Hepatocyte (in vitro differentiated cells): ENCODE results near the gene UBE2O. TPM values are rescaled to one million over a fixed set of nuclear protein-coding genes. Genes with fewer than 3 reads are reported as not detected.

ENCODE experiments used
- DNase-seq: peaks from one replicate; pipeline ENCODE4 v3.0.0-alpha.2; 2016; ENCODE audit warnings: low spot score
- H2AFZ ChIP-seq: fragments of 200-600 bp; sonication (generic); 2 replicates; pipeline ENCODE4 v1.6.0; 2016; ENCODE audit warnings: antibody characterized with exemption, mild to moderate bottlenecking
- H3K27ac ChIP-seq: fragments of 200-600 bp; sonication (generic); 2 replicates; pipeline ENCODE4 v1.5.1; 2016; ENCODE audit warnings: mild to moderate bottlenecking
- H3K27me3 ChIP-seq: fragments of 200-600 bp; sonication (generic); 2 replicates; pipeline ENCODE4 v1.6.1; 2016
- H3K36me3 ChIP-seq: fragments of 200-600 bp; sonication (generic); replicated peaks from 2 replicates; pipeline ENCODE4 v1.5.1; 2016; ENCODE audit warnings: low read depth; ENCODE audit not compliant: insufficient read depth
- H3K4me1 ChIP-seq: fragments of 200-600 bp; sonication (generic); 2 replicates; pipeline ENCODE4 v1.5.1; 2016; ENCODE audit warnings: mild to moderate bottlenecking, moderate library complexity; ENCODE audit not compliant: insufficient read depth
- H3K4me2 ChIP-seq: fragments of 200-600 bp; sonication (generic); 2 replicates; pipeline ENCODE4 v1.6.0; 2016
- H3K4me3 ChIP-seq: fragments of 200-600 bp; sonication (generic); 2 replicates; pipeline ENCODE4 v1.5.1; 2016; ENCODE audit warnings: mild to moderate bottlenecking
- H3K79me2 ChIP-seq: fragments of 200-600 bp; sonication (generic); 2 replicates; pipeline ENCODE4 v1.6.0; 2017; ENCODE audit warnings: mild to moderate bottlenecking
- H3K9me2 ChIP-seq: fragments of 200-600 bp; sonication (generic); replicated peaks from 2 replicates; pipeline ENCODE4 v1.6.0; 2017; ENCODE audit warnings: mild to moderate bottlenecking; ENCODE audit not compliant: insufficient read depth
- H3K9me3 ChIP-seq: fragments of 200-600 bp; sonication (generic); 2 replicates; pipeline ENCODE4 v1.5.1; 2016; ENCODE audit warnings: low read depth, mild to moderate bottlenecking
- H4K20me1 ChIP-seq: fragments of 200-600 bp; sonication (generic); 2 replicates; pipeline ENCODE4 v1.6.0; 2016; ENCODE audit warnings: mild to moderate bottlenecking; ENCODE audit not compliant: insufficient read depth, poor library complexity, severe bottlenecking
- EZH2 ChIP-seq: fragments of 200-600 bp; sonication (generic); IDR thresholded peaks from 2 replicates; pipeline ENCODE4 v1.6.1; 2016; ENCODE audit warnings: antibody characterized with exemption, mild to moderate bottlenecking, borderline replicate concordance
- EZH2phosphoT487 ChIP-seq: fragments of 200-600 bp; sonication (generic); IDR thresholded peaks from one replicate; pipeline ENCODE4 v1.6.1; 2018; ENCODE audit warnings: antibody characterized with exemption, mild to moderate bottlenecking, low read depth, moderate library complexity; ENCODE audit not compliant: unreplicated experiment, severe bottlenecking
- WGBS: methylation state at CpG from one replicate; pipeline ENCODE4 v1.1.6; 2016; ENCODE audit warnings: low lambda C conversion rate; ENCODE audit errors: missing lambda C conversion rate; 5-methylcytosine and 5-hydroxymethylcytosine counted together
- polyA plus RNA-seq: library from polyadenylated mRNA; unstranded; fragments of >200 nt; fragmentation: Nextera tagmentation; extraction: Ambion mirVana; gene quantifications from 2 replicates; pipeline ENCODE4 v1.2.1, GENCODE V29; 2016
- total RNA-seq: library from RNA; depleted of rRNA; stranded (reverse); fragments of >200 nt; gene quantifications from 2 replicates; pipeline ENCODE4 v1.2.3, GENCODE V29; 2014
- TF ChIP-seq, protein P1 (sequence below): fragments of 200-600 bp; sonication (generic); IDR thresholded peaks from 2 replicates; pipeline ENCODE4 v1.5.1; 2016; ENCODE audit warnings: antibody characterized with exemption, mild to moderate bottlenecking; ENCODE audit not compliant: poor library complexity

Gene UBE2O
- total and polyA plus RNA-seq, 2 experiments from 2014 or later: 9.7 to 15.2 TPM

DNA sequence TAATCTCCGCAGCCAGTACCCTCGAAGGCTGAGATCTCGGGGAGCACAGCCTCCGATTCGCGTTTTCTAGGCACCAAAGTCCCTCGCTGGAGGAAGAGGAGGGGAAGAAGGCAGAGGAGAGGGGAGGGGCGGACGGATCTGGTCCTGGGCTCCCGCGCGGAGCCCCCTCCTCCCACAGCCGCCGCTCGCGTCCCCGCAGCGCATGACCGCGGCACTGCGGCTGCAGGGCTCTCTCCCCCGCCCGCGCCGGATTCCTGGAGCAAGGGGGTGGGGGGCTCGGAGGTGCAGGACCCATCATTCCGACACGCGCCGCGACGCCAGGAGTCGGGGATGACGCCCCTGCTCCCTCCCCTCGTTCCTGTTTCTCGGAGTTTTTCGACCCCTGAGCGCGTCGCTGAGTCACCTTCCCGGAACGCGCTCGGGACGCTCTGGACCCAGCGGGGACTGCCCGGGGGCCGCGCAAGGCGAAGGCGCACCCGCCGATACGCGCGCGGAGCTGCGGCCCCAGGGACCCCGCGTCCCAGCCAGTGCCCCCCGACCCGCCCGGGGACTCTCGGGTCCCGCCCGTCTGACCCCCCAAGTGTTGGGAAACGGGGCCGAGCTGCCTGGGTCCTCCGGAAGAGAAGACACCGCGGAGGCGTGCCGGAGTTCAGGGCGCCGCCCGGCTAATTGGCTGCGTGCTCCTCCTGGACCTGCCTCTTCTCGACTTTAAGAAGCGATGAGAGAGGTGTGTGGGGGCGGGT is 70.0 kb downstream of the UBE2O start:
- H3K27me3 ChIP-seq: peaks cover 15% of the 10 kb centered on the region
- no peaks in the 10 kb centered on the region for H3K9me2 ChIP-seq
- 1% methylated on average over 57 of the region's 80 CpGs for WGBS
- H3K79me2 ChIP-seq: no peaks in the 10 kb centered on the region
- H3K36me3 ChIP-seq: no peaks in the 10 kb centered on the region
- peaks cover 35% of the 10 kb centered on the region for H3K4me1 ChIP-seq
- H3K9me3 ChIP-seq: no peaks in the 10 kb centered on the region
- H3K4me2 ChIP-seq: peak overlapping the region; percentile 100
- DNase-seq: peak; percentile 74
- no peak for TF ChIP-seq EZH2
- TF ChIP-seq, protein P1, sequence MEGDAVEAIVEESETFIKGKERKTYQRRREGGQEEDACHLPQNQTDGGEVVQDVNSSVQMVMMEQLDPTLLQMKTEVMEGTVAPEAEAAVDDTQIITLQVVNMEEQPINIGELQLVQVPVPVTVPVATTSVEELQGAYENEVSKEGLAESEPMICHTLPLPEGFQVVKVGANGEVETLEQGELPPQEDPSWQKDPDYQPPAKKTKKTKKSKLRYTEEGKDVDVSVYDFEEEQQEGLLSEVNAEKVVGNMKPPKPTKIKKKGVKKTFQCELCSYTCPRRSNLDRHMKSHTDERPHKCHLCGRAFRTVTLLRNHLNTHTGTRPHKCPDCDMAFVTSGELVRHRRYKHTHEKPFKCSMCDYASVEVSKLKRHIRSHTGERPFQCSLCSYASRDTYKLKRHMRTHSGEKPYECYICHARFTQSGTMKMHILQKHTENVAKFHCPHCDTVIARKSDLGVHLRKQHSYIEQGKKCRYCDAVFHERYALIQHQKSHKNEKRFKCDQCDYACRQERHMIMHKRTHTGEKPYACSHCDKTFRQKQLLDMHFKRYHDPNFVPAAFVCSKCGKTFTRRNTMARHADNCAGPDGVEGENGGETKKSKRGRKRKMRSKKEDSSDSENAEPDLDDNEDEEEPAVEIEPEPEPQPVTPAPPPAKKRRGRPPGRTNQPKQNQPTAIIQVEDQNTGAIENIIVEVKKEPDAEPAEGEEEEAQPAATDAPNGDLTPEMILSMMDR: no peak
- no peak for TF ChIP-seq EZH2phosphoT487
- H3K27ac ChIP-seq: no peak overlapping the region
- H4K20me1 ChIP-seq: no peaks in the 10 kb centered on the region
- peak overlapping the region; percentile 80 for H2AFZ ChIP-seq
- H3K4me3 ChIP-seq: peak overlapping the region; percentile 66

DNA sequence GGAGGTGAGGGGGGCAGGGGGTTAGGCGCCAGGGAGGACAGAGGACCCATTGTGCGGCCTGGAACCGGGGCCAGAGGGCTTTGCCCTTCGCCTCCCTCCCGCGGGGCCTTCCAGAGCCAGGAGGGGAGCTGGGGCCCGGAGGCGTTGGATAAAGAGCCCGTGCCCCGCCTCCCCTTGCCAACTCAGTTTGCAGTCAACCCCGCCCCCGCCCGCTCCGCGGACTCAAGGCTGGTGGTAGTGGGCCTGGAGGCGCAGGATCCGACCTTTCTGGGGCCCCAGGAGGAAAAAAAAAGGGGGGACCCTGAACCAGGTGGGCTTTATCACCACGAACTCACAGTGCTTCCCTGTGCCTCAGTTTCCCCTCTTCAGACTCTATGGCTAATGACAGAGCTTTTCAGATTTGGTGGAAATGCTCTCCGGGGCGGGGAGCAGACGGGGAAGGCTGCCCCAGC is 70.6 kb downstream of the UBE2O start:
- Histone ChIP-seq H2AFZ (peak overlapping the region; percentile 80), H3K4me1 (peaks cover 35% of the 10 kb centered on the region), H3K9me2 (no peaks in the 10 kb centered on the region), H3K79me2 (no peaks in the 10 kb centered on the region), H3K27ac (no peak overlapping the region), H3K9me3 (no peaks in the 10 kb centered on the region), H3K4me2 (peak overlapping the region; percentile 100), H3K27me3 (peaks cover 15% of the 10 kb centered on the region), H4K20me1 (no peaks in the 10 kb centered on the region), H3K4me3 (no peak overlapping the region), H3K36me3 (no peaks in the 10 kb centered on the region)
- no peak for TF ChIP-seq EZH2
- TF ChIP-seq, protein P1: no peak
- TF ChIP-seq EZH2phosphoT487: no peak
- peak; percentile 64 for DNase-seq
- 8% methylated on average over 9 of the region's 21 CpGs for WGBS

DNA sequence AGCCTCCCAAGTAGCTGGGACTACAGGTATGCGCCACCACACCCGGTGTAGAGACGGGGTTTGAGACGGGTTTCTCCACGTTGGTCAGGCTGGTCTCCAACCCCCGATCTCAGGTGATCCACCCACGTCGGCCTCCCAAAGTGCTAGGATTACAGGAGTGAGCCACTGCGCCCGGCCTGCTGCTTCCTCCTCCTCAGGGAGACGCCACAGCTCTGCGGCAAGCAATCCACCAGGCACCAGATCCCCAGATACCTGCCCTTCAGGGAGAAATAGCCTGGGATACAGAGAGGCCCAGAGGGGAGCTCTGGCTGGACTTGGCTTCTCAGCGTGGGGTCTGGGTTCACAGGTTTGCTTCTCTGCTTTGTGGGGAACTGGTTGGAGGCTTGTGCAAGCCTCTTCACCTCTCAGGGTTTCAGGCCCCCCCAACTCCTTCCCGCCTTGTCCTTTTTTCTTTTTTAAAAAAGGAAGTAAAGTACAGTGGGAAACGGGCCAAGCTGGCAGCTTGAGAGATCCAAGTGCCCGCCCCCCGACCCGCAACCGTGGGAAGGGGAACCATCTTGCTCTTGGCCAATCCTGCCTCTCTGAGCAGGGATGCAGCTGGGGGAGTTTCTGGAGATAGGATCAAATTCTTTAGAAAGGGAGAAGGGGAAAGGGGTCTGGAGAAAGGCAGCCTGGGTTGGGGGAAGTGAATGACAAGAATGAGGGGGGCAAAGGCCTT is 71.2 kb downstream of the UBE2O start:
- WGBS: 71% methylated on average over 19 of the region's 19 CpGs
- H3K27me3 ChIP-seq: peaks cover 15% of the 10 kb centered on the region
- no peaks in the 10 kb centered on the region for H3K79me2 ChIP-seq
- H2AFZ ChIP-seq: no peak overlapping the region
- H3K27ac ChIP-seq: no peak overlapping the region
- no peaks in the 10 kb centered on the region for H3K9me2 ChIP-seq
- no peak overlapping the region for H3K4me3 ChIP-seq
- no peaks in the 10 kb centered on the region for H4K20me1 ChIP-seq
- TF ChIP-seq, protein P1: no peak
- TF ChIP-seq EZH2: no peak
- no peak for TF ChIP-seq EZH2phosphoT487
- peak overlapping the region; percentile 100 for H3K4me2 ChIP-seq
- no peak for DNase-seq
- peaks cover 35% of the 10 kb centered on the region for H3K4me1 ChIP-seq
- no peaks in the 10 kb centered on the region for H3K36me3 ChIP-seq
- H3K9me3 ChIP-seq: no peaks in the 10 kb centered on the region
